HL-60 (cell line): ENCODE results near the gene TLL1.

Source experiments
- DNase-seq, 2 experiments: peaks; one replicate each; pipeline ENCODE4 v3.0.0-alpha.2; 2010 to 2020; ENCODE audit warnings: low read depth in 1 of 2, low spot score in 1 of 2
- H3K27ac ChIP-seq: fragments of 250-450 bp; sonication (Bioruptor Pico); replicated peaks from 2 replicates; pipeline ENCODE4 v1.5.1; 2020; ENCODE audit warnings: mild to moderate bottlenecking, moderate library complexity
- H3K27me3 ChIP-seq: fragments of 250-450 bp; sonication (Bioruptor Pico); 2 replicates; pipeline ENCODE4 v1.5.1; 2021; ENCODE audit warnings: mild to moderate bottlenecking, moderate library complexity; ENCODE audit not compliant: insufficient read depth, poor library complexity, severe bottlenecking
- H3K4me3 ChIP-seq: replicated peaks from 2 replicates; pipeline ENCODE4 v1.5.1; 2011; ENCODE audit warnings: mild to moderate bottlenecking, control low read depth, low read length; ENCODE audit not compliant: insufficient read depth
- CTCF ChIP-seq: IDR thresholded peaks from one replicate; pipeline ENCODE4 v1.5.1; 2011; ENCODE audit warnings: low read length, control low read depth, inconsistent platforms; ENCODE audit not compliant: insufficient read depth
- GABPA ChIP-seq: IDR thresholded peaks from 2 replicates; pipeline ENCODE4 v1.6.1; 2012; ENCODE audit warnings: low read depth
- POLR2AphosphoS5 ChIP-seq: IDR thresholded peaks from 2 replicates; pipeline ENCODE4 v1.6.1; 2012; ENCODE audit warnings: low read depth
- SPI1 ChIP-seq: IDR thresholded peaks from 2 replicates; pipeline ENCODE4 v1.6.1; 2012; ENCODE audit warnings: low read depth, mild to moderate bottlenecking, borderline replicate concordance
- TF ChIP-seq, protein P1 (sequence below): IDR thresholded peaks from 2 replicates; pipeline ENCODE4 v1.6.1; 2012; ENCODE audit warnings: low read depth; ENCODE audit not compliant: insufficient replicate concordance

Gene TLL1

GRCh38 chr4:165874072-165874790 is 1.2 kb downstream of the TLL1 start:
- H3K27me3 ChIP-seq, result peaks cover 44% of the 10 kb centered on the region
- TF ChIP-seq, protein P1, sequence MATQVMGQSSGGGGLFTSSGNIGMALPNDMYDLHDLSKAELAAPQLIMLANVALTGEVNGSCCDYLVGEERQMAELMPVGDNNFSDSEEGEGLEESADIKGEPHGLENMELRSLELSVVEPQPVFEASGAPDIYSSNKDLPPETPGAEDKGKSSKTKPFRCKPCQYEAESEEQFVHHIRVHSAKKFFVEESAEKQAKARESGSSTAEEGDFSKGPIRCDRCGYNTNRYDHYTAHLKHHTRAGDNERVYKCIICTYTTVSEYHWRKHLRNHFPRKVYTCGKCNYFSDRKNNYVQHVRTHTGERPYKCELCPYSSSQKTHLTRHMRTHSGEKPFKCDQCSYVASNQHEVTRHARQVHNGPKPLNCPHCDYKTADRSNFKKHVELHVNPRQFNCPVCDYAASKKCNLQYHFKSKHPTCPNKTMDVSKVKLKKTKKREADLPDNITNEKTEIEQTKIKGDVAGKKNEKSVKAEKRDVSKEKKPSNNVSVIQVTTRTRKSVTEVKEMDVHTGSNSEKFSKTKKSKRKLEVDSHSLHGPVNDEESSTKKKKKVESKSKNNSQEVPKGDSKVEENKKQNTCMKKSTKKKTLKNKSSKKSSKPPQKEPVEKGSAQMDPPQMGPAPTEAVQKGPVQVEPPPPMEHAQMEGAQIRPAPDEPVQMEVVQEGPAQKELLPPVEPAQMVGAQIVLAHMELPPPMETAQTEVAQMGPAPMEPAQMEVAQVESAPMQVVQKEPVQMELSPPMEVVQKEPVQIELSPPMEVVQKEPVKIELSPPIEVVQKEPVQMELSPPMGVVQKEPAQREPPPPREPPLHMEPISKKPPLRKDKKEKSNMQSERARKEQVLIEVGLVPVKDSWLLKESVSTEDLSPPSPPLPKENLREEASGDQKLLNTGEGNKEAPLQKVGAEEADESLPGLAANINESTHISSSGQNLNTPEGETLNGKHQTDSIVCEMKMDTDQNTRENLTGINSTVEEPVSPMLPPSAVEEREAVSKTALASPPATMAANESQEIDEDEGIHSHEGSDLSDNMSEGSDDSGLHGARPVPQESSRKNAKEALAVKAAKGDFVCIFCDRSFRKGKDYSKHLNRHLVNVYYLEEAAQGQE, result no peak
- TF ChIP-seq SPI1, result no peak
- TF ChIP-seq CTCF, result no peak
- TF ChIP-seq GABPA, result no peak
- no peak for TF ChIP-seq POLR2AphosphoS5
- H3K27ac ChIP-seq, result no peak overlapping the region
- DNase-seq, result no peak
- H3K4me3 ChIP-seq, result no peak overlapping the region

- DNase-seq, result no peak
- H3K27ac ChIP-seq, result no peak overlapping the region
- H3K4me3 ChIP-seq, result no peak overlapping the region
- TF ChIP-seq SPI1 (no peak), POLR2AphosphoS5 (no peak), GABPA (no peak)
- peaks cover 44% of the 10 kb centered on the region for H3K27me3 ChIP-seq
Observed at GRCh38 chr4:165874791-165875371, 1.8 kb downstream of the TLL1 start.

GRCh38 chr4:165875446-165875845 is 2.4 kb downstream of the TLL1 start:
- H3K27ac ChIP-seq, result no peak overlapping the region
- H3K27me3 ChIP-seq, result peaks cover 43% of the 10 kb centered on the region
- TF ChIP-seq GABPA, result no peak
- no peak for TF ChIP-seq CTCF
- TF ChIP-seq, protein P1, result no peak
- no peak for TF ChIP-seq SPI1
- TF ChIP-seq POLR2AphosphoS5, result no peak
- H3K4me3 ChIP-seq, result no peak overlapping the region
- DNase-seq, result no peak

DNA sequence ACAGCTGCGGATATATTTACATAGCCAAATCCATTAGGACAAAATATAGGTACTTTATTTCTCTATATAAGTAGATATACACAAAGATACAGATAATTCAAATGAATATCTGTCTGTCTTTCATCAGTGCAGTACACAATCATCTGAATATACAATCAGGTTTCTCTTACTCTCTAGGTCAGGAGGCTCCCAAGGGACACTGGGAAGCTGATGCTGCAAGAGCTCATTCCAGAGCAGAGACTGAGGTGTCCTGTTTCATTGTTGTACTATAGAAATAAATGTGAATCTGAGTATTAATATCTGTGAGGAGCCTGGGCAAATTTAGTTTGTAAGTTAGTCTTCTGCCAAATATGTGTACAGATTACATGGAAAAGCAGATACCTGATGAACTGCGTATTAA is 4.2 kb downstream of the TLL1 start:
- H3K27me3 ChIP-seq, result peaks cover 34% of the 10 kb centered on the region
- no peak overlapping the region for H3K4me3 ChIP-seq
- TF ChIP-seq POLR2AphosphoS5, result no peak
- no peak for TF ChIP-seq GABPA
- TF ChIP-seq SPI1, result no peak
- TF ChIP-seq, protein P1, result no peak
- no peak for TF ChIP-seq CTCF
- H3K27ac ChIP-seq, result no peak overlapping the region
- DNase-seq, result no peak
